Measurements from ENCODE around the gene COL9A3.

Gene COL9A3

GRCh38 chr20:62816031-62816883, 593 bp upstream of the COL9A3 start:
- Histone ChIP-seq H3K9ac (no peak overlapping the region), H2AFZ (ENCODE audit: low read depth) (no peak overlapping the region), H3K4me1 (ENCODE audit: low read depth, poor library complexity, severe bottlenecking) (no peaks in the 10 kb centered on the region), H3K79me2 (ENCODE audit: insufficient read depth, low read depth) (no peaks in the 10 kb centered on the region), H3K4me2 (no peak overlapping the region), H3K27me3 (ENCODE audit: insufficient read depth, low read depth) (peaks cover 53% of the 10 kb centered on the region), H3K4me3 (IDR thresholded peaks at IDR 0.05; ENCODE audit: insufficient read depth, low read depth, low read length) (no peak overlapping the region), H3K36me3 (ENCODE audit: insufficient read depth) (no peaks in the 10 kb centered on the region), H4K20me1 (ENCODE audit: insufficient read depth) (no peaks in the 10 kb centered on the region), H3K27ac (no peak overlapping the region)
- TF ChIP-seq CTCF (conservative IDR thresholded peaks at IDR 0.05; ENCODE audit: low read depth, low read length): no peak

- Histone ChIP-seq H3K9ac (no peak overlapping the region), H3K4me2 (no peak overlapping the region), H3K4me1 (ENCODE audit: low read depth, poor library complexity, severe bottlenecking) (peaks cover 7% of the 10 kb centered on the region), H3K27me3 (ENCODE audit: insufficient read depth, low read depth) (peaks cover 58% of the 10 kb centered on the region), H3K27ac (no peak overlapping the region), H3K36me3 (ENCODE audit: insufficient read depth) (no peaks in the 10 kb centered on the region), H3K4me3 (IDR thresholded peaks at IDR 0.05; ENCODE audit: insufficient read depth, low read depth, low read length) (no peak overlapping the region), H3K79me2 (ENCODE audit: insufficient read depth, low read depth) (no peaks in the 10 kb centered on the region), H4K20me1 (ENCODE audit: insufficient read depth) (no peaks in the 10 kb centered on the region), H2AFZ (ENCODE audit: low read depth) (no peak overlapping the region)
- TF ChIP-seq CTCF (conservative IDR thresholded peaks at IDR 0.05; ENCODE audit: low read depth, low read length): no peak
These were observed 1.2 kb downstream of the COL9A3 start for GRCh38 chr20:62817975-62818591.

- TF ChIP-seq CTCF (conservative IDR thresholded peaks at IDR 0.05; ENCODE audit: low read depth, low read length): no peak
- Histone ChIP-seq H4K20me1 (ENCODE audit: insufficient read depth) (no peaks in the 10 kb centered on the region), H3K27me3 (ENCODE audit: insufficient read depth, low read depth) (peaks cover 58% of the 10 kb centered on the region), H3K9ac (no peak overlapping the region), H3K27ac (no peak overlapping the region), H3K79me2 (ENCODE audit: insufficient read depth, low read depth) (no peaks in the 10 kb centered on the region), H3K36me3 (ENCODE audit: insufficient read depth) (no peaks in the 10 kb centered on the region), H3K4me2 (no peak overlapping the region), H2AFZ (ENCODE audit: low read depth) (no peak overlapping the region), H3K4me3 (IDR thresholded peaks at IDR 0.05; ENCODE audit: insufficient read depth, low read depth, low read length) (no peak overlapping the region), H3K4me1 (ENCODE audit: low read depth, poor library complexity, severe bottlenecking) (peaks cover 14% of the 10 kb centered on the region)
These were observed 2.0 kb downstream of the COL9A3 start for GRCh38 chr20:62818592-62819493.

- H3K36me3 ChIP-seq (ENCODE audit: insufficient read depth): no peaks in the 10 kb centered on the region
- H3K79me2 ChIP-seq (ENCODE audit: insufficient read depth, low read depth): no peaks in the 10 kb centered on the region
- H4K20me1 ChIP-seq (ENCODE audit: insufficient read depth): no peaks in the 10 kb centered on the region
- no peak overlapping the region for H2AFZ ChIP-seq (ENCODE audit: low read depth)
- no peak overlapping the region for H3K4me2 ChIP-seq
- no peak for TF ChIP-seq CTCF (conservative IDR thresholded peaks at IDR 0.05; ENCODE audit: low read depth, low read length)
- H3K9ac ChIP-seq: no peak overlapping the region
- H3K27ac ChIP-seq: no peak overlapping the region
- peaks cover 19% of the 10 kb centered on the region for H3K4me1 ChIP-seq (ENCODE audit: low read depth, poor library complexity, severe bottlenecking)
- H3K4me3 ChIP-seq (IDR thresholded peaks at IDR 0.05; ENCODE audit: insufficient read depth, low read depth, low read length): no peak overlapping the region
- peaks cover 58% of the 10 kb centered on the region for H3K27me3 ChIP-seq (ENCODE audit: insufficient read depth, low read depth)
These were observed 2.8 kb downstream of the COL9A3 start for GRCh38 chr20:62819494-62820174.
